ENCODE results near the gene GSTA2. TPM values are rescaled to one million over a fixed set of nuclear protein-coding genes. Genes with fewer than 3 reads are reported as not detected.
"Not testable (repeated sequence)": the region's sequence is repeated elsewhere in the genome, so short reads cannot be mapped to it uniquely, and the experiment has no call there.

GSTA2 gene
- total RNA-seq, 1 donor from 2014 or later: not detected

GRCh38 chr6:52720321-52720720 is 43.0 kb downstream of the GSTA2 start:
- Mint-ChIP-seq H3K4me1 (no peaks in the 10 kb centered on the region), H3K4me3 (no peak overlapping the region), H3K9me3 (no peaks in the 10 kb centered on the region), H3K27ac (no peak overlapping the region), H3K27me3 (ENCODE audit: insufficient read depth, low read depth) (no peaks in the 10 kb centered on the region), H3K36me3 (no peaks in the 10 kb centered on the region)
- H3K36me3 ChIP-seq: no peaks in the 10 kb centered on the region
- no peak overlapping the region for H3K27ac ChIP-seq
- TF ChIP-seq EZH2phosphoT487 (IDR thresholded peaks at IDR 0.05) (no peak), EZH2 (IDR thresholded peaks at IDR 0.05) (no peak), CTCF (IDR thresholded peaks at IDR 0.05) (no peak)
- H3K4me3 ChIP-seq: no peak overlapping the region
- no peaks in the 10 kb centered on the region for H3F3A ChIP-seq (ENCODE audit: low read depth)
- H3K4me1 ChIP-seq: no peaks in the 10 kb centered on the region
- H4K20me1 ChIP-seq (ENCODE audit: low read depth): no peaks in the 10 kb centered on the region
- DNase-seq (ENCODE audit: low spot score): no peak
- H3K9ac ChIP-seq: no peak overlapping the region
- H3K9me3 ChIP-seq (ENCODE audit: low read depth): no peaks in the 10 kb centered on the region
- no peak overlapping the region for H3K4me2 ChIP-seq
- no peaks in the 10 kb centered on the region for H3K79me2 ChIP-seq (ENCODE audit: low read depth)
- H2AFZ ChIP-seq (replicated peaks): no peak overlapping the region
- H3K27me3 ChIP-seq: no peaks in the 10 kb centered on the region

- Mint-ChIP-seq H3K4me1 (no peaks in the 10 kb centered on the region), H3K27me3 (ENCODE audit: insufficient read depth, low read depth) (no peaks in the 10 kb centered on the region), H3K27ac (no peak overlapping the region), H3K9me3 (no peaks in the 10 kb centered on the region), H3K4me3 (no peak overlapping the region), H3K36me3 (no peaks in the 10 kb centered on the region)
- Histone ChIP-seq H3K36me3 (no peaks in the 10 kb centered on the region), H3K4me2 (no peak overlapping the region), H4K20me1 (ENCODE audit: low read depth) (no peaks in the 10 kb centered on the region), H3K4me3 (no peak overlapping the region), H3F3A (ENCODE audit: low read depth) (no peaks in the 10 kb centered on the region), H3K27ac (no peak overlapping the region), H3K79me2 (ENCODE audit: low read depth) (no peaks in the 10 kb centered on the region), H3K27me3 (no peaks in the 10 kb centered on the region), H3K4me1 (no peaks in the 10 kb centered on the region), H3K9ac (no peak overlapping the region), H2AFZ (replicated peaks) (no peak overlapping the region), H3K9me3 (ENCODE audit: low read depth) (no peaks in the 10 kb centered on the region)
- no peak for DNase-seq (ENCODE audit: low spot score)
- no peak for TF ChIP-seq EZH2phosphoT487 (IDR thresholded peaks at IDR 0.05)
- TF ChIP-seq EZH2 (IDR thresholded peaks at IDR 0.05): no peak
- TF ChIP-seq CTCF (IDR thresholded peaks at IDR 0.05): no peak
These were observed 44.7 kb downstream of the GSTA2 start for GRCh38 chr6:52718550-52718949.

GRCh38 chr6:52714761-52715160 is 48.5 kb downstream of the GSTA2 start:
- H2AFZ ChIP-seq (replicated peaks); H3K9me3 ChIP-seq (ENCODE audit: low read depth); H3K27me3 Mint-ChIP-seq (ENCODE audit: insufficient read depth, low read depth); H3K36me3 Mint-ChIP-seq; H3K27ac ChIP-seq; H3K4me1 ChIP-seq; H3K4me2 ChIP-seq; H3K4me1 Mint-ChIP-seq; H3K36me3 ChIP-seq; H3K27me3 ChIP-seq; H4K20me1 ChIP-seq (ENCODE audit: low read depth); H3K9ac ChIP-seq; H3K9me3 Mint-ChIP-seq; H3K4me3 Mint-ChIP-seq; DNase-seq (ENCODE audit: low spot score); H3K27ac Mint-ChIP-seq; H3F3A ChIP-seq (ENCODE audit: low read depth); H3K4me3 ChIP-seq; H3K79me2 ChIP-seq (ENCODE audit: low read depth): not testable (repeated sequence)

GRCh38 chr6:52712136-52712535 is 51.1 kb downstream of the GSTA2 start:
- no peak for TF ChIP-seq EZH2 (IDR thresholded peaks at IDR 0.05)
- no peak for TF ChIP-seq CTCF (IDR thresholded peaks at IDR 0.05)
- TF ChIP-seq EZH2phosphoT487 (IDR thresholded peaks at IDR 0.05): no peak
- Mint-ChIP-seq H3K27ac (no peak overlapping the region), H3K4me3 (no peak overlapping the region), H3K27me3 (ENCODE audit: insufficient read depth, low read depth) (no peaks in the 10 kb centered on the region), H3K4me1 (no peaks in the 10 kb centered on the region), H3K36me3 (no peaks in the 10 kb centered on the region), H3K9me3 (peaks cover 7% of the 10 kb centered on the region)
- H3K36me3 ChIP-seq: no peaks in the 10 kb centered on the region
- no peak overlapping the region for H2AFZ ChIP-seq (replicated peaks)
- no peaks in the 10 kb centered on the region for H3K79me2 ChIP-seq (ENCODE audit: low read depth)
- H3K27me3 ChIP-seq: no peaks in the 10 kb centered on the region
- H3K9me3 ChIP-seq (ENCODE audit: low read depth): peaks cover 12% of the 10 kb centered on the region
- DNase-seq (ENCODE audit: low spot score): no peak
- H4K20me1 ChIP-seq (ENCODE audit: low read depth): no peaks in the 10 kb centered on the region
- no peak overlapping the region for H3K4me3 ChIP-seq
- no peaks in the 10 kb centered on the region for H3K4me1 ChIP-seq
- H3F3A ChIP-seq (ENCODE audit: low read depth): no peaks in the 10 kb centered on the region
- H3K4me2 ChIP-seq: no peak overlapping the region
- H3K9ac ChIP-seq: no peak overlapping the region
- H3K27ac ChIP-seq: no peak overlapping the region

Data from neural progenitor cell (in vitro differentiated cells).